ENCODE measurements around the gene TACR3.
"Not testable (repeated sequence)": the region's sequence is repeated elsewhere in the genome, so short reads cannot be mapped to it uniquely, and the experiment has no call there.

TACR3 gene, protein sequence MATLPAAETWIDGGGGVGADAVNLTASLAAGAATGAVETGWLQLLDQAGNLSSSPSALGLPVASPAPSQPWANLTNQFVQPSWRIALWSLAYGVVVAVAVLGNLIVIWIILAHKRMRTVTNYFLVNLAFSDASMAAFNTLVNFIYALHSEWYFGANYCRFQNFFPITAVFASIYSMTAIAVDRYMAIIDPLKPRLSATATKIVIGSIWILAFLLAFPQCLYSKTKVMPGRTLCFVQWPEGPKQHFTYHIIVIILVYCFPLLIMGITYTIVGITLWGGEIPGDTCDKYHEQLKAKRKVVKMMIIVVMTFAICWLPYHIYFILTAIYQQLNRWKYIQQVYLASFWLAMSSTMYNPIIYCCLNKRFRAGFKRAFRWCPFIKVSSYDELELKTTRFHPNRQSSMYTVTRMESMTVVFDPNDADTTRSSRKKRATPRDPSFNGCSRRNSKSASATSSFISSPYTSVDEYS

DNA sequence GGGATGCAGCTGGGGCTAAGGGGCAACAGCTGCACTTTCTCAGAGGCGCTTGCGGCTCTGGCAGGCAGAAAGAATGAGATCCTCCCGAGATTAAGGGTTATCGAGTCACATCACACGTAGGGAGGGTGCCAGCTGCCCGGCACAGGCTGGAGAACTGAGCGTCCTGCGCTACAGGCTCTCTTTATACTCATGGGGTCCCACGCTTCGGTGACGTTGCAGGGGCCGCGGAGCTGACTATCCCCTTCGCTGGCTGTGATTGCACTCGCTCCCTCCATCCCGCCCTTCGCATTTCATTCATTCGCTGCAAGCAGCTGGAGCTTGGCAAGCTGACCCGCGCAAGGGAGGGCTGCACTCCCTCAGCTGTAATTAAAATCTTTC is at the start of gene TACR3:
Gene TACR3 (minus strand): TSS at position 156 of the 378 bp plus-strand sequence. CDS start 310 bp downstream, outside the sequence.
- DNase-seq = no peak

DNA sequence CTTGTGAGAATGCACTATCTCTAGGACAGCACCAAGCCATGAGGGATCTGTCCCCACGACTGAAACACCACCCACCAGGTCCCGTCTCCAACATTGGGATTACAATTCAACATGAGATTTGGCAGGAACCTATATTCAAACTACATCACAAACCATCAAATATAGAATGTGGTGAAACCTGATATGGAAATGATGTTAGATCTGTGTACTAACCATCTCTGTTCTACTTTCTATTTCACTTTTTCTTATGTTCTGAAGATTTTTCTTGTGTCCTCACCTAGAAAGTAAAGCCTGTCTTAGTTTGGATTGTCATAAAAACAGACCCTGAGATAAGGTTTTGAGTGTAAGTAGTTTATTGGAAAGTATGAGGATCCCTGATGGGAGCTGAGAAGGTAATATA is 37.8 kb upstream of the TACR3 start:
- DNase-seq = no peak

DNA sequence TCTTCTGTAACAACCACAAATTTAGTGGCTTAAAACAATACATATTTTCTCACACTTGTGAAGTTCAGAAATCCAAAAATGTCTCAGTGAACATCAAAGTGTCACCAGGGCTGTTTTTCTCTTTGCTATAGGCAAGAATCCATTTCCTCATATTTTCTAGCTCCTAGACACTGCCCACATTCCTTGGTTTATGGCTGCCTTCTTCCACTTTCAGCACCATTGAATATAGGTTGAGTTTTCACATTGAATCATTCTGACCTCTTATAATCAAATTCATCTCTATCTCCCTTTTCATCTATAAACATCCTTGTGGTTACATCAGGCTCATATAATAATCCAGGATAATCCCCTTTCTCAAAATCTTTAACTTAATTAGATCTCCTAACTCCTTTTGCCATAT is 37.0 kb upstream of the TACR3 start:
- no peak for DNase-seq

DNA sequence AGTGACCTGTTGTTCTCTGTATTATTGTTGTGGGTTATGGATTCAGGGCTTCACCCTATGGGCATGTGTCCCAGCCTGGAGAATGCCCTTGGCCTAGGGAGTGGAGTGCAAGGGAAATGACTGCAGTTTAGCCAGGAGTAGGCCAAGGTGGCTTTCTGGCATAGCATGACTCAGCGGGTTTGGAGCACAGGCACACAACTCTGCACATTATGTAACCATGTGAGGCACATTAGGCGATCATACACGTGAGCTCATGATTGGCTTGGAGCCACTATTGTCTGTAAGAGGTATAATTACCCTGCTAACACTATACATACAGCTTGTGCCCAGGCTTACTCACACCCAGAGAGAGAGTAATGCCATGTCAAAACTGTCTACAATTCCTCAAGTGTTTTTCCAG is 35.1 kb upstream of the TACR3 start:
- no peak for DNase-seq

DNA sequence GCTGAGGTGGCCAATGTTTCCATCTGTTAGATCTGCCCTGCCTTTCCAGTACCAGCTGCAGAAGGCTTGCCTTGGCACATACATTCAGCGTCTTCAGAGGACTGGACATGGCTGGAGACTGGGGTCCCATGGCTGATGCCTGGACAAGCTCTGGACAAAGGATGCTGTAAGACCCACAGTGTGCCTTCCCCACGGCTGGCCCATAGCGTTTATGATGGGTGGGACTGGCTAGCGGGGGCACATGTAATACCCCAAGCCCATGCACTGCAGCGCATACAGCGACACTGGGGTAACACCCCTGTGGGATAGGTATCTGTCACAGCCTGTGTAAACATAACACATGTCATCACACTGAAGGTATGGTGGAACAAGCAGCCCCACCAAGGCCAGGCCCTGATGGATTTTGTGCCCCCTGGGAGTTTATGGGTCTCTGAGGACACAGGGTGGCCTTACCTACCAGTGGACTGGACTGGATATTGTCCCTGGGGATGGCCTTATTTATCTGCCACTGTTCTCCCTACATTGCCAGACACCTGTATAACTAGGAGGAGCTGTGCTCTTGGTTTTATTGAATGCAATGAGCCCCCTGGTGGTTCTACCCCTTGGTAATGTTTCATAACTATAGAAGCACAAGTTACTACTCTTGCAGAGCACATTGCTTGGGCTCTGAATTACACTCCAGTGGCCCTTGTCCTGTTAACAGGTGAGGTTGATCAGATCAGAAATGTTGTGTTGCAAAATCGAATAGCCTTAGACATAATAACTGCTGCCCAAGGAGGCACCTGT is 34.3 kb upstream of the TACR3 start:
- no peak for DNase-seq

DNA sequence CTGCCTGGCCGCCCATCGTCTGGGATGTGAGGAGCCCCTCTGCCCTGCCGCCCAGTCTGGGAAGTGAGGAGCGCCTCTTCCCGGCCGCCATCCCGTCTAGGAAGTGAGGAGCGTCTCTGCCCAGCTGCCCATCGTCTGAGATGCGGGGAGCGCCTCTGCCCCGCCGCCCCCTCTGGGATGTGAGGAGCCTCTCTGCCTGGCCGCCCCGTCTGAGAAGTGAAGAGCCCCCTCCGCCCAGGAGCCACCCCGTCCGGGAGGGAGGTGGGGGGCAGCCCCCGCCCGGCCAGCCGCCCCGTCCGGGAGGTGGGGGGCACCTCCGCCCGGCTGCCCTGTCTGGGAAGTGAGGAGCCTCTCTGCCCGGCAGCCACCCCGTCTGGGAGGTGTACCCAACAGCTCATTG is 3.4 kb upstream of the TACR3 start:
- DNase-seq = not testable (repeated sequence)

DNA sequence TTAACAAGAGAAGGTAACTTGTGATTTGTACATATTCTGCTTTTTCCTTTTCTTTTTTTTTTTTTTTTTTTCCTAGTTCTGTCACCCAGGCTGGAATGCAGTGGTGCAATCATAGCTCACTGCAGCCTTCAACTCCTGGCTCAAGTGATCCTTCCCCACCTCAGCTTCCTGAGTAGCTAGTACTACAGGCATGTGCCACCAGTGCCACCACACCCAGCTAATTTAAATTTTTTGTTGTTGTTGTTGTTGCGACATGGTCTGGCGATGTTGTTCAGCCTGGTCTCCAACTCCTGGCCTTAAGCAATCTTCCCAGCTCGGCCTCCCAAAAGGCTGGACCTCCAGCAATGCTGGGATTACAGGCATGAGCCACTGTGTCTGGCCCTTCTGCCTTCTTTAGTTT is 1.5 kb upstream of the TACR3 start:
- no peak for DNase-seq

DNA sequence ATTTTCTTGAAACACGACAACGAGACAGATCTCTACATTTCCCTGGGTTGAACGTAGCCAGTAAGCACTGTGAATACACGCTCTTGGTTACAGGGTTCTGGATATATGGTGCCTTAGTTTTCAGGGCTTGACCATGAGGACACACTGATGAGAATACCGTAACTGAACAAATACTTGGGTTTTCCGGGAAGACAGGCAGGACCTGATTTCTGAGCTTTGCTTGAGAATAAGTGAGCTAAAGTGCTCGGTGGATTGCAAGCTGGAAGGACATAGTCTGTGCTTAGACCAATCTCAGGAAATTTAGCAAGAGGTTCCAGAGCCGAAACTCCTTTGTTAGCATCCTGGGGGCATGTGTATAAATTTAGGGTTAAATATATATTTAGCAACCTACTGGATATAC is 876 bp upstream of the TACR3 start:
- DNase-seq = no peak

DNA sequence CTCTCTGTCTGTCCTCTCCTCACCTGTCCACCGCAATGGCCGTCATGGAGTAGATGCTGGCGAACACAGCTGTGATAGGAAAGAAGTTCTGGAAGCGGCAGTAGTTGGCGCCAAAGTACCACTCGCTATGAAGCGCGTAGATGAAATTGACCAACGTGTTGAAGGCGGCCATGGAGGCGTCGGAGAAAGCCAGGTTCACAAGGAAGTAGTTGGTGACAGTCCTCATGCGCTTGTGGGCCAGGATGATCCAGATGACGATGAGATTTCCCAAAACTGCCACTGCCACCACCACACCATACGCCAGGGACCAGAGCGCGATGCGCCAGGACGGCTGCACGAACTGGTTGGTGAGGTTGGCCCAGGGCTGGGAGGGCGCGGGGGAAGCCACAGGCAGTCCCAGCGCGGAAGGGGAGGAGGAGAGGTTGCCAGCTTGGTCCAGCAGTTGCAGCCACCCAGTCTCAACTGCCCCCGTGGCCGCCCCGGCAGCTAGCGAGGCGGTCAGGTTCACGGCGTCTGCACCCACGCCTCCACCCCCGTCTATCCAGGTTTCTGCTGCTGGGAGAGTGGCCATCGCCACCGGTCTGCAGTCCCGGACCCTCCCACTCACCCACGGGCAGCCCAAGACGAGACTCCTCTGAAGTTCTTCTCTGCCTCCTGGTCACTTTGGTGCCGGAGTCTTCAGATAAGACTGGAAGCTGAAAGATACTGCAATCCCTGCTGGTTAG is 518 bp downstream of the TACR3 start:
- no peak for DNase-seq

DNA sequence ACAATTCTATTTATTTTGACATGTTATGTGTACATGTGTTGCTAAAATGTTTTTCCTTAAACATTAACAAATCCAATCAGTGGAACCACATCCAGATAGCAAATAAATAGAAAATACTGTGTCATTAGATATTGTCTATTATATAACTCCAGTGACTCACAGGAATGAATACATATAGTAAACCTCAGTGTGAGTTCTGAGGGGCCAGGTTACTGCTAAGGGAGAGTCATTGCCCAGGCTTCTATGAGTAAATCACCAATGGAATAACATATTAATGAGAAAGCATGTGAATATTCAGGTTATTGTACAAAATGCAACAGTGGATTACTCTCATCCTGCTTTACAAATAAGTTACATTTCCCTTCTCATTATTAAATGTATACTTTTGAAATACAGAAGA is 27.2 kb downstream of the TACR3 start:
- DNase-seq = no peak

DNA sequence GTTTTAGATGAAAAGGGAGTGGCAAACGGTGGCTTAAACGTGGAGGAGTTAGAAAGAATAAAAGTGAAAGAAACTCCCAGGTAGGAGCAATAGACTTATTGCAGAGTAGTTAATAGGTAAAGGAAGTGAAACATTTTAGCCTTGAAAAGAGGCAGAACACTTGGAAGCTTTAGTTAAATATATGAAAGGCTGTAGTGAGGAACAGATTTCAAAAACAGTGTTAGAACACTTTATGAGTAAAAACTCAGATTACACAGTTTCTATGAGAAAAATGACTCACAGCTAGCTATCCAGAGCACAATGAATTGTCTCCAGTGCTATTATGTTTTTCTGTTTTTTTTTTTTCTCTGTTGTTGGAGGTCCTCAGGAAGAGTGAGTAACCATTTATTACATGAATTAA is 45.8 kb downstream of the TACR3 start:
- DNase-seq = no peak

DNA sequence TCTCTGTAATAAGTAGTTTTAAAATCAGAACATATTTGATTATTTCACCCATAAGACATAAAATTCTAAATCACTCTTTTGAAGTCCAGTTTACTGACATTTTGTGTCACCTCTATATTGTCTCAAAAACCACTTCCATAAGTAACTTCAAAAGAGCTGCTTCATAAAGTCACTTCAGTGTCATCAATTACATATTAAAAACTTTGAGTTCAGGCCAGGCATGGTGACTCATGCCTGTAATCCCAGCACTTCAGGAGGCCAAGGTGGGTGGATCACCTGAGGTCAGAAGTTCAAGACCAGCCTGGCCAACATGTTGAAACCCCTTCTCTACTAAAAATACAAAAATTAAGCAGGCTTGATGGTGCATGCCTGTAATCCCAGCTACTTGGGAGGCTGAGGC is 53.0 kb downstream of the TACR3 start:
- DNase-seq = not testable (repeated sequence)

DNA sequence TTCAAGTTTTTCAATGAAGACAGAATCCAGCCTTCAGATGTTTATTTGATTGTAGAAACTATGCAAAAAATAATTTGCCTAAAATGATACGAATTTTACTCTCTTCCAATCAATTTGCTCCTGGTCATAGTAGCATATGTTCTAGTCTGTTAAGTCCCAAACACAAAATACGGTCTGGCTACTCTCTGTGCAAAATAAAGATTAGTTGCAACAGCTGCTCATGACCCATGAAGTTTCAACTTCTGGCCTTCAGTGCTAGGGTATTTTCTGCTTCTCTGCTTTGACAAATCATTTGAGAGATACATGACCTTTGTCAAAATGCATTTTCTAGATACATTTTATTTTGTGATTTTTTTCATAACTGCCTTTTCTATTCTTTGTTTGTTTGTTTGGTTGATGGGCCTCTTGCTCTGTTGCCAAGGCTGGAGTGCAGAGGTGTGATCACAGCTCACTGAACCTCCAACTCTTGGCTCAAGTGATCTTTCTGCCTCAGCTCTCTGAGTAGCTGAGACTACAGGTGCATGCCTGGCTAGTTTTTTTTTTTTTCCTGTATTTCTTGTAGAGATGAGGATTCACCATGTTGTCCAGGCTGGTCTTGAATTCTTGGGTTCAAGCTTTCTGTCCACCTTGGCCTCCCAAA is 55.2 kb downstream of the TACR3 start:
- no peak for DNase-seq

DNA sequence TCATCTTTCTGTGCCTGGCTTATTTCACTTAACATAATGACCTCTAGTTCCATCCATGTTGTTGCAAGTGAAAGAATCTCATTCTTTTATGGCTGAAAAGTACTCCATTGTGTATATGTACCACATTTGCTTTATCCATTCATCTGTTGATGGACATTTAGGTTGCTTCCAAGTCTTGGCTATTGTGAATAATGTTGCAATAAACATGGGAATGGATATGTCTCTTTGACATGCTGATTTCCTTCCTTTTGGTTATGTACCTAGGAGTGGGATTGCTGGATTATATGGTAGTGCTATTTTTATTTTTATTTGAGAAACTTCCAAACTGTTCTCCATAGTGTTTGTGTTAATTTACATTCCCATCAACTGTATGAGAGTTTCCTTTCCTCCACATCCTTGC is 71.2 kb downstream of the TACR3 start:
- DNase-seq = no peak

DNA sequence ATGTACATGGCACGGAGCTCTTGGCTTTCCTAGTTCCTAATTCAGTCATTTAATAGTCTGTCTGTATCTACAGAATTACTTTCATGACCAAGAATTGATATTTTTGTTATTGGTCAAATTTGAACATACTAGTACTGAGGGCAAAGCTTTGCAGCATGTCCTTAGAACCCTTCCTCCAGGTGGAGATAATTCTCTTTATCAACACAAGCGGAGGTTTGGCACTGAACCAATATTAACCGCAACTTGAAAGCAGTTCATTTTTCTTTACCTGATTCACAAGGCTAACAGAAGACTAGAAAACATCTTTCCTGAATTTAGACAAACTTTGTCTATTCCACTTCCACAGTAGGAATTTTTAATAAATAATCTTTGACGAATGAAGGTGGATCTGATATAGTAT is 73.8 kb downstream of the TACR3 start:
- DNase-seq = no peak

DNA sequence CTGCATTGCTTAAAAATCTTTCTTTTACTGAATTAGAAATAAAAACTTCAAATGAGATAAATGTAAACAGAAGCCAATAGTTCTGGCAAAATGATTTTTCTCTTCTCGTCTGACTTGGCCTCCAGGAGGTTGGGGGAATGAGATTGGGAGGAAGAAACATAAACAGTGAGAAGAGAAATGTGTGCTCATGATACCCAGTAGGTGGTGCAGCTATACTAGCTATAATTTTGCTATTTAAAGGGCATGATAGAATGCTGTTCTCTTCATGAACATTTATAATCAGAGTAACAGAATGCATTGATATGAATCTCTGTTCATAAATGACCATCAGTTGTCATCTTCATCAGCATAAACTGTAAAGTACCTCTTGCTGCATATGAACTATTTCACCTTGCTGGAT is 85.5 kb downstream of the TACR3 start:
- DNase-seq = no peak

DNA sequence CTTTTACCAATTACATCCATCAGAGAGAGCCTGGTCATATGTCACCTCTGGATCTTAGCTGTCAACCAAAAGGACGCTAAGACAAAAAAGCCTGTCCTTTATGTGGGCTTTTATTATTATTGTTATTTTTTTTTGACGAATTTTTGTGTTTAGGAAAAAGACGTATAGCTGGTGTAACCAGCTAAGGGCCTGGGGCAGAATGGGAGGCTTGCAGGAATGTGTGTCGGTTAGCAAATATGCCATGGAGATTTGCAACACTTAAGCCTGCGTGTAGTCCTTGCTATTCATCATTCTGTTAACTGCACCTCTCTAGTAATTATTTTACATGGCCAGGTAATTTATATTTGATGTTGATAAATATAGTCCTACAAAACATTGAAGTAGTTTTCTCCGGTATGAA is 93.5 kb downstream of the TACR3 start:
- no peak for DNase-seq

DNA sequence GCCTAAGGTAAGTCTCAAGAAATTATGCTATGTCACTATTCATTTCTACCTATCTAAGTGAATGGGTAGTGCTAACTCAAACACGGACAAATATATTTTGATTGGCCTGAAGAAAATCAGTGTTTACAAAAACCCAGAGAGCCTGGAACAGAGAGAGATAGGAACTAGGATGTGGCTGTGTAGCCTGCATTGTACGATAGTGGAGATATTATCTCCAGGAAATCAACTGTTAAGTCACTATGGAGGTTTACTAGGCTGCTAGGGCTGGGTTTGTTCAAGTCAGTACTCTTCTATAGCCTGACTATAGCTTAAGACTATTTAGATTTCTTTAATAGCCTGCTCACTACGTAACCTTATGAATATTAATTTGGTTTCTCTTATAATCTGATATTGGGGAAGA is 127.9 kb downstream of the TACR3 start:
- DNase-seq = no peak

DNA sequence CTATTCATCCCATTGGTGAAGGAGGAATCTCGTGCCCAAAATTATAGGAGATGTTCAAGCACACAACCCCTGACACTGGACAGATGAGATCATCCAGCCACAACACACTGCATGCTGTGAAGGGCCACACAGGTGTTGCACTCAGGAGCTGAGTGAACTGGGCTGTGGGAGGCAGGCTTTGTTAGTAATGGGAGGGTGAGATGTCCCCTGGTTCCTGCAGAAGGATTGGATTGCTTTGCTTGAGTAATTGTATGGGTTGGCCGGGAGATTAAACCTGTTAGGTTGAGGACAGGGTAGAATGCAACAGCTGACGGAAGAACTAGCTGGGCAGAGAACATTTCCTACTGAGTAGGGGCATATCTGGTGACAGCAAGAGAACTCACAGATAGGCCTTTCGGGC is 152.2 kb downstream of the TACR3 start:
- DNase-seq = no peak

DNA sequence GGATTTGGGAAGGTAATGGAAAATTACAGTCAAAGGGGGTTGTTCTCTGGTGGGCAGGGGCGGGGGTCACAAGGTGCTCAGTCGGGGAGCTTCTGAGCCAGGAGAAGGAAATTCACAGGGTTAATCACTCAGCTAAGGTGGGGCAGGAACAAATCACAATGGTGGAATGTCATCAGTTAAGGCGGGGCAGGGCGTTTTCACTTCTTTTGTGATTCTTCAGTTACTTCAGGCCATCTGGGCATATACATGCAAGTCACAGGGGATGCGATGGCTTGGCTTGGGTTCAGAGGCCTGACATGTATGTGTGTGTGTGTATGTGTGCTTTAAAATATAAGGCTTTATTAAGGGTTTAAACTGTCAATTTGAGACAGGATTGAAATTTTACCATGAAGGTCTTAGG is 160.6 kb downstream of the TACR3 start:
- not testable (repeated sequence) for DNase-seq

Data from DMS79 treated with DMSO at 0.1 percent for 48 hours (cell line).